HG03460 (cell line): ENCODE data around the gene ACAD11.
"Not testable (repeated sequence)": the region's sequence is repeated elsewhere in the genome, so short reads cannot be mapped to it uniquely, and the experiment has no call there.

Experiments
- ATAC-seq: cut with Tn5 transposase; IDR thresholded peaks from one replicate; pipeline ENCODE4 v1.9.1; 2021; ENCODE audit not compliant: unreplicated experiment

Gene ACAD11

GRCh38 chr3:132650153-132650552 is 9.5 kb downstream of the ACAD11 start:
- no peak for ATAC-seq

GRCh38 chr3:132645058-132645457 is 14.6 kb downstream of the ACAD11 start:
- no peak for ATAC-seq

GRCh38 chr3:132643366-132643765 is 16.2 kb downstream of the ACAD11 start:
- ATAC-seq = no peak

GRCh38 chr3:132642539-132642847 is 17.1 kb downstream of the ACAD11 start:
- no peak for ATAC-seq

GRCh38 chr3:132641837-132642538 is 17.6 kb downstream of the ACAD11 start:
- ATAC-seq = no peak

GRCh38 chr3:132641427-132641826 is 18.2 kb downstream of the ACAD11 start:
- not testable (repeated sequence) for ATAC-seq

- no peak for ATAC-seq
Measured at GRCh38 chr3:132638706-132639105, 20.9 kb downstream of the ACAD11 start.

- no peak for ATAC-seq
Measured at GRCh38 chr3:132637590-132637989, 22.0 kb downstream of the ACAD11 start.

- no peak for ATAC-seq
Measured at GRCh38 chr3:132635052-132635451, 24.6 kb downstream of the ACAD11 start.

- ATAC-seq = no peak
Measured at GRCh38 chr3:132630612-132631011, 29.0 kb downstream of the ACAD11 start.

- ATAC-seq = no peak
Measured at GRCh38 chr3:132629928-132630327, 29.7 kb downstream of the ACAD11 start.

GRCh38 chr3:132628157-132628556 is 31.5 kb downstream of the ACAD11 start:
- no peak for ATAC-seq

- ATAC-seq = no peak
Measured at GRCh38 chr3:132626955-132627354, 32.7 kb downstream of the ACAD11 start.

GRCh38 chr3:132625613-132626012 is 34.0 kb downstream of the ACAD11 start:
- ATAC-seq = peak; percentile 83

- ATAC-seq = no peak
Measured at GRCh38 chr3:132624790-132625189, 34.8 kb downstream of the ACAD11 start.

- ATAC-seq = no peak
Measured at GRCh38 chr3:132623646-132624045, 36.0 kb downstream of the ACAD11 start.

GRCh38 chr3:132622761-132623160 is 36.8 kb downstream of the ACAD11 start:
- no peak for ATAC-seq

GRCh38 chr3:132622148-132622547 is 37.5 kb downstream of the ACAD11 start:
- no peak for ATAC-seq

GRCh38 chr3:132616780-132617179 is 42.8 kb downstream of the ACAD11 start:
- no peak for ATAC-seq

- ATAC-seq = no peak
Measured at GRCh38 chr3:132615881-132616280, 43.7 kb downstream of the ACAD11 start.

GRCh38 chr3:132615301-132615700 is 44.3 kb downstream of the ACAD11 start:
- ATAC-seq = not testable (repeated sequence)

- ATAC-seq = not testable (repeated sequence)
Measured at GRCh38 chr3:132606620-132607019, 53.0 kb downstream of the ACAD11 start.

- ATAC-seq = no peak
Measured at GRCh38 chr3:132606085-132606484, 53.5 kb downstream of the ACAD11 start.
